SK-N-SH treated with all-trans-retinoic acid at 6 μM for 48 hours (cell line): ENCODE measurements around the gene MBNL2.

Experiments used
- ATAC-seq: fragments of 200-7000 bp; cut with Tn5 transposase; 3 replicates; pipeline ENCODE4 v1.9.1; 2020; ENCODE audit warnings: mild to moderate bottlenecking, moderate library complexity
- ARNTL ChIP-seq: fragments of 450-650 bp; formaldehyde crosslinking; IDR thresholded peaks from 2 replicates; pipeline ENCODE4 v1.5.0; 2020; ENCODE audit warnings: low read depth, mild to moderate bottlenecking, moderate library complexity, borderline replicate concordance
- BACH2 ChIP-seq: fragments of 250-450 bp; sonication (Bioruptor Pico); IDR thresholded peaks from 2 replicates; pipeline ENCODE4 v1.9.0; 2021; ENCODE audit warnings: mild to moderate bottlenecking, borderline replicate concordance
- CSDC2 ChIP-seq: fragments of 250-450 bp; sonication (Bioruptor Pico); IDR thresholded peaks from 2 replicates; pipeline ENCODE4 v1.5.0; 2020; ENCODE audit warnings: mild to moderate bottlenecking, moderate library complexity
- ESRRG ChIP-seq: fragments of 250-450 bp; sonication (Bioruptor Pico); IDR thresholded peaks from 2 replicates; pipeline ENCODE4 v1.6.1; 2021; ENCODE audit warnings: mild to moderate bottlenecking
- GLIS3 ChIP-seq: fragments of 250-450 bp; sonication (Bioruptor Pico); IDR thresholded peaks from 2 replicates; pipeline ENCODE4 v1.5.0; 2020; ENCODE audit warnings: mild to moderate bottlenecking, moderate library complexity
- ISL1 ChIP-seq: fragments of 250-450 bp; sonication (Bioruptor Pico); IDR thresholded peaks from 2 replicates; pipeline ENCODE4 v2.1.2; 2022; ENCODE audit warnings: mild to moderate bottlenecking, moderate library complexity
- OSR1 ChIP-seq: fragments of 250-450 bp; sonication (Bioruptor Pico); IDR thresholded peaks from 2 replicates; pipeline ENCODE4 v1.8.0; 2022; ENCODE audit warnings: moderate library complexity, mild to moderate bottlenecking, inconsistent platforms
- PPARA ChIP-seq: fragments of 250-450 bp; sonication (Bioruptor Pico); IDR thresholded peaks from 2 replicates; pipeline ENCODE4 v1.5.0; 2020; ENCODE audit warnings: mild to moderate bottlenecking, borderline replicate concordance
- RARB ChIP-seq: fragments of 250-450 bp; sonication (Bioruptor Pico); IDR thresholded peaks from 2 replicates; pipeline ENCODE4 v1.8.0; 2021; ENCODE audit warnings: mild to moderate bottlenecking, moderate library complexity
- SNAI2 ChIP-seq: fragments of 250-450 bp; sonication (Bioruptor Pico); IDR thresholded peaks from 2 replicates; pipeline ENCODE4 v1.5.0; 2020; ENCODE audit warnings: mild to moderate bottlenecking, moderate library complexity
- TCF4 ChIP-seq: fragments of 250-450 bp; sonication (Bioruptor Pico); IDR thresholded peaks from 2 replicates; pipeline ENCODE4 v1.8.0; 2021; ENCODE audit warnings: mild to moderate bottlenecking, moderate library complexity, borderline replicate concordance
- TOX ChIP-seq: fragments of 250-450 bp; sonication (Bioruptor Pico); IDR thresholded peaks from 2 replicates; pipeline ENCODE4 v1.8.0; 2021; ENCODE audit warnings: mild to moderate bottlenecking, moderate library complexity, borderline replicate concordance
- ZFP3 ChIP-seq: fragments of 250-450 bp; sonication (Bioruptor Pico); IDR thresholded peaks from 2 replicates; pipeline ENCODE4 v1.5.0; 2020; ENCODE audit warnings: mild to moderate bottlenecking, moderate library complexity
- ZFP30 ChIP-seq: fragments of 450-650 bp; formaldehyde crosslinking; IDR thresholded peaks from 2 replicates; pipeline ENCODE4 v1.5.0; 2022; ENCODE audit warnings: mild to moderate bottlenecking, moderate library complexity
- ZNF565 ChIP-seq: fragments of 450-650 bp; formaldehyde crosslinking; conservative IDR thresholded peaks from 2 replicates; pipeline ENCODE4 v1.5.0; 2020; ENCODE audit warnings: low read depth, mild to moderate bottlenecking, moderate library complexity
- ZNF70 ChIP-seq: fragments of 450-650 bp; formaldehyde crosslinking; IDR thresholded peaks from 2 replicates; pipeline ENCODE4 v1.5.0; 2020; ENCODE audit warnings: mild to moderate bottlenecking, moderate library complexity
- ZNF8 ChIP-seq: fragments of 450-650 bp; formaldehyde crosslinking; IDR thresholded peaks from 2 replicates; pipeline ENCODE4 v1.5.0; 2020; ENCODE audit warnings: mild to moderate bottlenecking, moderate library complexity
- TF ChIP-seq, protein P1 (sequence below): fragments of 250-450 bp; sonication (Bioruptor Pico); IDR thresholded peaks from 2 replicates; pipeline ENCODE4 v1.5.1; 2021; ENCODE audit warnings: mild to moderate bottlenecking, moderate library complexity
- TF ChIP-seq, protein P2 (sequence below): fragments of 250-450 bp; sonication (Bioruptor Pico); IDR thresholded peaks from 2 replicates; pipeline ENCODE4 v1.8.0; 2021; ENCODE audit warnings: low read depth, mild to moderate bottlenecking, moderate library complexity, borderline replicate concordance
- TF ChIP-seq, protein P3 (sequence below): fragments of 250-450 bp; sonication (Bioruptor Pico); IDR thresholded peaks from 2 replicates; pipeline ENCODE4 v1.5.0; 2020; ENCODE audit warnings: mild to moderate bottlenecking, moderate library complexity
- TF ChIP-seq, protein P4 (sequence below): fragments of 250-450 bp; sonication (Bioruptor Pico); IDR thresholded peaks from 2 replicates; pipeline ENCODE4 v1.8.0; 2020; ENCODE audit warnings: mild to moderate bottlenecking, moderate library complexity, borderline replicate concordance

MBNL2 gene

DNA sequence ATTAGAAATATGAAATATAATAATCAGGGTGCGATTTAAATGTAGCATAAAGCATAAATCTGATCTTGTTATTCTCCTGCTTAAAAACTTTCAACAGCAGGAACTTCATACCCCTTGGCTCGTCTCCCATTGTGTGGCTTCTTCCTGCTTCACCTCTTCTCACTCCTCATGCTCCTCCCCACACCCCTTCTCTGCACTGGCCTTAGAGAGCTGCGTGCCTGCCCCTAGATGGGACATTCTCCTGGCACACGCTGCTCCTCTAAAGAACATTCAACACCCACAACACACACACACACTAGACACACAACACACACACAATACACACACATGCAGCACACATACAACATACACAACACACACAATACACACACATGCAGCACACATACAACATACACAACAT lies 107.2 kb downstream of the MBNL2 start (continued):
- TF ChIP-seq BACH2 (CRISPR knock-in tag): no peak
- TF ChIP-seq, protein P1, sequence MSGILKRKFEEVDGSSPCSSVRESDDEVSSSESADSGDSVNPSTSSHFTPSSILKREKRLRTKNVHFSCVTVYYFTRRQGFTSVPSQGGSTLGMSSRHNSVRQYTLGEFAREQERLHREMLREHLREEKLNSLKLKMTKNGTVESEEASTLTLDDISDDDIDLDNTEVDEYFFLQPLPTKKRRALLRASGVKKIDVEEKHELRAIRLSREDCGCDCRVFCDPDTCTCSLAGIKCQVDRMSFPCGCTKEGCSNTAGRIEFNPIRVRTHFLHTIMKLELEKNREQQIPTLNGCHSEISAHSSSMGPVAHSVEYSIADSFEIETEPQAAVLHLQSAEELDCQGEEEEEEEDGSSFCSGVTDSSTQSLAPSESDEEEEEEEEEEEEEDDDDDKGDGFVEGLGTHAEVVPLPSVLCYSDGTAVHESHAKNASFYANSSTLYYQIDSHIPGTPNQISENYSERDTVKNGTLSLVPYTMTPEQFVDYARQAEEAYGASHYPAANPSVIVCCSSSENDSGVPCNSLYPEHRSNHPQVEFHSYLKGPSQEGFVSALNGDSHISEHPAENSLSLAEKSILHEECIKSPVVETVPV (CRISPR knock-in tag): no peak
- TF ChIP-seq ZFP3 (CRISPR knock-in tag): no peak
- no peak for TF ChIP-seq SNAI2
- TF ChIP-seq TOX: no peak

DNA sequence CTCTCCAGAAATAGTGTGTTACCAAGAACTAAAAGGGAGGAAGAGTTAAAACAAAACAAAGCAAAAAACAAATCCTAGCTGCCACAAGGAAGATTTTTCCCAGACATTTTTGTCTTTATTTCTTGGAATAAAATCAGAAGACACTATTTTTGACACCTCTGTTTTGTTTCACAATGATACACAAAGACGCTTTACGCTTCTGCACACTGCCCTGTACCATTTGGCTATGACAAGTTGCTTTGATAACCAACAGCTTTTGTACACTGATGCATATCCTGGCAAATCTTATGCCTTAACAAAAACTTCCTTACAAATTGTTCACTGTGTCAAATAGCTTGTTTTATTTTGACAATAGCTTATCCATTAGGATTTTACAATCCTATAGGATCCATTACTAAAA lies 108.3 kb downstream of the MBNL2 start:
- ATAC-seq: no peak
- TF ChIP-seq ZNF8 (CRISPR knock-in tag) (no peak), TOX (no peak), ZNF70 (CRISPR knock-in tag) (no peak), ISL1 (CRISPR knock-in tag) (no peak), BACH2 (CRISPR knock-in tag) (no peak), ESRRG (no peak), CSDC2 (CRISPR knock-in tag) (no peak), GLIS3 (no peak), RARB (CRISPR knock-in tag) (no peak), OSR1 (no peak)
- TF ChIP-seq, protein P2, sequence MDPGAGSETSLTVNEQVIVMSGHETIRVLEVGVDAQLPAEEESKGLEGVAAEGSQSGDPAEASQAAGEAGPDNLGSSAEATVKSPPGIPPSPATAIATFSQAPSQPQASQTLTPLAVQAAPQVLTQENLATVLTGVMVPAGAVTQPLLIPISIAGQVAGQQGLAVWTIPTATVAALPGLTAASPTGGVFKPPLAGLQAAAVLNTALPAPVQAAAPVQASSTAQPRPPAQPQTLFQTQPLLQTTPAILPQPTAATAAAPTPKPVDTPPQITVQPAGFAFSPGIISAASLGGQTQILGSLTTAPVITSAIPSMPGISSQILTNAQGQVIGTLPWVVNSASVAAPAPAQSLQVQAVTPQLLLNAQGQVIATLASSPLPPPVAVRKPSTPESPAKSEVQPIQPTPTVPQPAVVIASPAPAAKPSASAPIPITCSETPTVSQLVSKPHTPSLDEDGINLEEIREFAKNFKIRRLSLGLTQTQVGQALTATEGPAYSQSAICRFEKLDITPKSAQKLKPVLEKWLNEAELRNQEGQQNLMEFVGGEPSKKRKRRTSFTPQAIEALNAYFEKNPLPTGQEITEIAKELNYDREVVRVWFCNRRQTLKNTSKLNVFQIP (CRISPR knock-in tag): no peak

DNA sequence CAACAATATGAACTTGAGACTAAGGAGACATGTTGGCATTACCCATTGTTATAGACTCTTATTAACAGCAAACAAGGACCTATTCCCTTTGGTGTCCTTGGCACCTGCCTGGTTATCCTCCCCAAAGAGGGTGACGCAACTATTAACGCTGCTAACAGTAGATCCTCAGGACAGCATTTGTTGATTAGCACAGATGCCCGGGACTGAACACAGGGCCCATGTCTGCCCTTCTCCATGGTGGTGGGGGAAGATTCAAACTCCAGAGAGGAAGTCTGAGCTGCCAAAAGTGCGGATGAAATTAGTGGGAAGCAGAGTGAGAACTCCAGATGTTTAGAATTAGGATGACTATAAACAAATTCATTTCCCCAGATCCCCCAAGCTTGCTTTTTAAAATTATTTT lies 110.6 kb downstream of the MBNL2 start:
- no peak for ATAC-seq
- no peak for TF ChIP-seq TCF4 (CRISPR knock-in tag)
- TF ChIP-seq SNAI2: no peak
- no peak for TF ChIP-seq ISL1 (CRISPR knock-in tag)
- no peak for TF ChIP-seq ZFP30 (CRISPR knock-in tag)
- no peak for TF ChIP-seq PPARA
- TF ChIP-seq, protein P3, sequence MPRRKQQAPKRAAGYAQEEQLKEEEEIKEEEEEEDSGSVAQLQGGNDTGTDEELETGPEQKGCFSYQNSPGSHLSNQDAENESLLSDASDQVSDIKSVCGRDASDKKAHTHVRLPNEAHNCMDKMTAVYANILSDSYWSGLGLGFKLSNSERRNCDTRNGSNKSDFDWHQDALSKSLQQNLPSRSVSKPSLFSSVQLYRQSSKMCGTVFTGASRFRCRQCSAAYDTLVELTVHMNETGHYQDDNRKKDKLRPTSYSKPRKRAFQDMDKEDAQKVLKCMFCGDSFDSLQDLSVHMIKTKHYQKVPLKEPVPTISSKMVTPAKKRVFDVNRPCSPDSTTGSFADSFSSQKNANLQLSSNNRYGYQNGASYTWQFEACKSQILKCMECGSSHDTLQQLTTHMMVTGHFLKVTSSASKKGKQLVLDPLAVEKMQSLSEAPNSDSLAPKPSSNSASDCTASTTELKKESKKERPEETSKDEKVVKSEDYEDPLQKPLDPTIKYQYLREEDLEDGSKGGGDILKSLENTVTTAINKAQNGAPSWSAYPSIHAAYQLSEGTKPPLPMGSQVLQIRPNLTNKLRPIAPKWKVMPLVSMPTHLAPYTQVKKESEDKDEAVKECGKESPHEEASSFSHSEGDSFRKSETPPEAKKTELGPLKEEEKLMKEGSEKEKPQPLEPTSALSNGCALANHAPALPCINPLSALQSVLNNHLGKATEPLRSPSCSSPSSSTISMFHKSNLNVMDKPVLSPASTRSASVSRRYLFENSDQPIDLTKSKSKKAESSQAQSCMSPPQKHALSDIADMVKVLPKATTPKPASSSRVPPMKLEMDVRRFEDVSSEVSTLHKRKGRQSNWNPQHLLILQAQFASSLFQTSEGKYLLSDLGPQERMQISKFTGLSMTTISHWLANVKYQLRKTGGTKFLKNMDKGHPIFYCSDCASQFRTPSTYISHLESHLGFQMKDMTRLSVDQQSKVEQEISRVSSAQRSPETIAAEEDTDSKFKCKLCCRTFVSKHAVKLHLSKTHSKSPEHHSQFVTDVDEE (CRISPR knock-in tag): no peak
- TF ChIP-seq, protein P4, sequence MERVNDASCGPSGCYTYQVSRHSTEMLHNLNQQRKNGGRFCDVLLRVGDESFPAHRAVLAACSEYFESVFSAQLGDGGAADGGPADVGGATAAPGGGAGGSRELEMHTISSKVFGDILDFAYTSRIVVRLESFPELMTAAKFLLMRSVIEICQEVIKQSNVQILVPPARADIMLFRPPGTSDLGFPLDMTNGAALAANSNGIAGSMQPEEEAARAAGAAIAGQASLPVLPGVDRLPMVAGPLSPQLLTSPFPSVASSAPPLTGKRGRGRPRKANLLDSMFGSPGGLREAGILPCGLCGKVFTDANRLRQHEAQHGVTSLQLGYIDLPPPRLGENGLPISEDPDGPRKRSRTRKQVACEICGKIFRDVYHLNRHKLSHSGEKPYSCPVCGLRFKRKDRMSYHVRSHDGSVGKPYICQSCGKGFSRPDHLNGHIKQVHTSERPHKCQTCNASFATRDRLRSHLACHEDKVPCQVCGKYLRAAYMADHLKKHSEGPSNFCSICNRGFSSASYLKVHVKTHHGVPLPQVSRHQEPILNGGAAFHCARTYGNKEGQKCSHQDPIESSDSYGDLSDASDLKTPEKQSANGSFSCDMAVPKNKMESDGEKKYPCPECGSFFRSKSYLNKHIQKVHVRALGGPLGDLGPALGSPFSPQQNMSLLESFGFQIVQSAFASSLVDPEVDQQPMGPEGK (CRISPR knock-in tag): no peak
- TF ChIP-seq BACH2 (CRISPR knock-in tag): no peak
- TF ChIP-seq GLIS3: no peak
- no peak for TF ChIP-seq ARNTL (CRISPR knock-in tag)
- TF ChIP-seq, protein P1 (CRISPR knock-in tag): no peak
- TF ChIP-seq OSR1: no peak
- TF ChIP-seq ZNF70 (CRISPR knock-in tag): no peak
- TF ChIP-seq ZNF8 (CRISPR knock-in tag): no peak
- TF ChIP-seq, protein P2 (CRISPR knock-in tag): no peak
- no peak for TF ChIP-seq ZNF565 (CRISPR knock-in tag)
- TF ChIP-seq TOX: no peak
